ENCODE measurements around the gene SYNGR1. TPM values are rescaled to one million over a fixed set of nuclear protein-coding genes. Genes with fewer than 3 reads are reported as not detected.

Gene SYNGR1
- polyA plus RNA-seq, 3 donors, result 18.0 to 54.9 (median 39.6) TPM

- H3K79me2 ChIP-seq (ENCODE audit: insufficient read depth, low read length), result peaks cover 42% of the 10 kb centered on the region
- H3K27me3 ChIP-seq (ENCODE audit: control insufficient read depth in 2 of 2, insufficient read depth in 2 of 2, low read length in 2 of 2), result no peaks in the 10 kb centered on the region
- H3K27ac ChIP-seq (ENCODE audit: low read depth in 1 of 2, low read length in 2 of 2), result peak overlapping the region; percentile 12 to 49
- peak overlapping the region in 6 of 7 donors; percentile 25 to 88 (median 72) for H3K27ac Mint-ChIP-seq
- WGBS (ENCODE audit: insufficient coverage), result 58% methylated on average over 13 of the region's 17 CpGs
- no peak overlapping the region for H2AFZ ChIP-seq (ENCODE audit: insufficient read depth, low read depth, low read length, poor library complexity, severe bottlenecking)
- no peaks in the 10 kb centered on the region for H3K9me3 ChIP-seq (replicated peaks in 1 of 2; ENCODE audit: control insufficient read depth in 1 of 2, insufficient read depth in 1 of 2, low read length in 2 of 2)
- peaks cover 68% of the 10 kb centered on the region in 2 donors for H3K36me3 ChIP-seq (replicated peaks in 1 of 2; ENCODE audit: control insufficient read depth in 1 of 2, insufficient read depth in 2 of 2, low read length in 2 of 2)
- H3K4me1 ChIP-seq (ENCODE audit: control insufficient read depth in 1 of 2, insufficient read depth in 2 of 2, low read length in 2 of 2), result peaks cover 26 to 42% of the 10 kb centered on the region in 2 donors
- intact Hi-C loops (cut with micrococcal nuclease), result loop anchor here in 1 of 2 donors (5.0 to 10.0 kb wide), 2 partner anchors 216 to 728 kb away; partner anchors contain the start of gene RPS19BP1
- peaks cover 62 to 68% of the 10 kb centered on the region in 2 donors for H3K36me3 Mint-ChIP-seq
- H3K4me2 ChIP-seq (replicated peaks; ENCODE audit: extremely low read depth, low read length, poor library complexity, severe bottlenecking), result peak overlapping the region; percentile 98
- TF ChIP-seq, protein P1, sequence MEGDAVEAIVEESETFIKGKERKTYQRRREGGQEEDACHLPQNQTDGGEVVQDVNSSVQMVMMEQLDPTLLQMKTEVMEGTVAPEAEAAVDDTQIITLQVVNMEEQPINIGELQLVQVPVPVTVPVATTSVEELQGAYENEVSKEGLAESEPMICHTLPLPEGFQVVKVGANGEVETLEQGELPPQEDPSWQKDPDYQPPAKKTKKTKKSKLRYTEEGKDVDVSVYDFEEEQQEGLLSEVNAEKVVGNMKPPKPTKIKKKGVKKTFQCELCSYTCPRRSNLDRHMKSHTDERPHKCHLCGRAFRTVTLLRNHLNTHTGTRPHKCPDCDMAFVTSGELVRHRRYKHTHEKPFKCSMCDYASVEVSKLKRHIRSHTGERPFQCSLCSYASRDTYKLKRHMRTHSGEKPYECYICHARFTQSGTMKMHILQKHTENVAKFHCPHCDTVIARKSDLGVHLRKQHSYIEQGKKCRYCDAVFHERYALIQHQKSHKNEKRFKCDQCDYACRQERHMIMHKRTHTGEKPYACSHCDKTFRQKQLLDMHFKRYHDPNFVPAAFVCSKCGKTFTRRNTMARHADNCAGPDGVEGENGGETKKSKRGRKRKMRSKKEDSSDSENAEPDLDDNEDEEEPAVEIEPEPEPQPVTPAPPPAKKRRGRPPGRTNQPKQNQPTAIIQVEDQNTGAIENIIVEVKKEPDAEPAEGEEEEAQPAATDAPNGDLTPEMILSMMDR (IDR thresholded peaks at IDR 0.05), result peak; percentile 97
- H4K20me1 ChIP-seq (ENCODE audit: insufficient read depth, low read length), result peaks cover 71% of the 10 kb centered on the region
- H3K4me3 ChIP-seq (replicated peaks in 1 of 3; ENCODE audit: low read depth in 2 of 3, low read length in 3 of 3), result peak overlapping the region in 1 of 3 experiments; percentile 42
- DNase-seq, result peak; percentile 80 to 91 (median 87)
- H3K27me3 Mint-ChIP-seq (ENCODE audit: low read depth in 3 of 3), result peaks cover 0 to 7% (median 0%) of the 10 kb centered on the region in 3 donors
- H3K9ac ChIP-seq (ENCODE audit: insufficient read depth, low read length, poor library complexity, severe bottlenecking), result no peak overlapping the region
- peaks cover 41% of the 10 kb centered on the region for H3K4me1 Mint-ChIP-seq
- H3K9me3 Mint-ChIP-seq, result peaks cover 0 to 2% (median 0%) of the 10 kb centered on the region in 7 donors
- H3K4me3 Mint-ChIP-seq, result peak overlapping the region; percentile 48 to 53
Observed at GRCh38 chr22:39316440-39317083, 33.2 kb upstream of the SYNGR1 start.

GRCh38 chr22:39317084-39317774 is 32.6 kb upstream of the SYNGR1 start:
- H3K9ac ChIP-seq (ENCODE audit: insufficient read depth, low read length, poor library complexity, severe bottlenecking), result no peak overlapping the region
- peaks cover 0 to 2% (median 0%) of the 10 kb centered on the region in 7 donors for H3K9me3 Mint-ChIP-seq
- peaks cover 26 to 42% of the 10 kb centered on the region in 2 donors for H3K4me1 ChIP-seq (ENCODE audit: control insufficient read depth in 1 of 2, insufficient read depth in 2 of 2, low read length in 2 of 2)
- H3K4me3 Mint-ChIP-seq, result peak overlapping the region in 1 of 2 donors; percentile 34
- H3K27me3 Mint-ChIP-seq (ENCODE audit: low read depth in 3 of 3), result peaks cover 0 to 4% (median 2%) of the 10 kb centered on the region in 3 donors
- H3K36me3 Mint-ChIP-seq, result peaks cover 57 to 61% of the 10 kb centered on the region in 2 donors
- peak overlapping the region; percentile 98 for H3K4me2 ChIP-seq (replicated peaks; ENCODE audit: extremely low read depth, low read length, poor library complexity, severe bottlenecking)
- no peaks in the 10 kb centered on the region for H3K27me3 ChIP-seq (ENCODE audit: control insufficient read depth in 2 of 2, insufficient read depth in 2 of 2, low read length in 2 of 2)
- TF ChIP-seq, protein P1 (IDR thresholded peaks at IDR 0.05), result no peak
- peak overlapping the region in 1 of 3 experiments; percentile 93 for H3K4me3 ChIP-seq (replicated peaks in 1 of 3; ENCODE audit: low read depth in 2 of 3, low read length in 3 of 3)
- peaks cover 61 to 62% of the 10 kb centered on the region in 2 donors for H3K36me3 ChIP-seq (replicated peaks in 1 of 2; ENCODE audit: control insufficient read depth in 1 of 2, insufficient read depth in 2 of 2, low read length in 2 of 2)
- H3K79me2 ChIP-seq (ENCODE audit: insufficient read depth, low read length), result peaks cover 42% of the 10 kb centered on the region
- WGBS (ENCODE audit: insufficient coverage), result 70% methylated on average over 8 of the region's 9 CpGs
- H3K4me1 Mint-ChIP-seq, result peaks cover 39% of the 10 kb centered on the region
- peak overlapping the region in 1 of 2 donors; percentile 40 for H3K27ac ChIP-seq (ENCODE audit: low read depth in 1 of 2, low read length in 2 of 2)
- H2AFZ ChIP-seq (ENCODE audit: insufficient read depth, low read depth, low read length, poor library complexity, severe bottlenecking), result no peak overlapping the region
- H3K27ac Mint-ChIP-seq, result peak overlapping the region in 6 of 7 donors; percentile 23 to 98 (median 57)
- peaks cover 65% of the 10 kb centered on the region for H4K20me1 ChIP-seq (ENCODE audit: insufficient read depth, low read length)
- H3K9me3 ChIP-seq (replicated peaks in 1 of 2; ENCODE audit: control insufficient read depth in 1 of 2, insufficient read depth in 1 of 2, low read length in 2 of 2), result no peaks in the 10 kb centered on the region
- intact Hi-C loops (cut with micrococcal nuclease), result loop anchor here in 1 of 2 donors (5.0 to 10.0 kb wide), 2 partner anchors 215 to 728 kb away; partner anchors contain the start of gene RPS19BP1
- DNase-seq, result peak in 1 of 3 donors; percentile 6

All from CD14-positive monocyte (primary cell).